Keratinocyte (primary cell): Measurements from ENCODE around the gene DOCK3.

Source experiments
- EZH2 ChIP-seq: IDR thresholded peaks from one replicate; pipeline ENCODE4 v1.6.1; 2012; ENCODE audit warnings: inconsistent platforms, mild to moderate bottlenecking, low read length, moderate library complexity
- TF ChIP-seq, protein P1 (sequence below), 3 experiments: IDR thresholded peaks in 1 of 3; conservative IDR thresholded peaks in 1 of 3; optimal IDR thresholded peaks in 1 of 3; 2 replicates in 2 of 3; 3 replicates in 1 of 3; pipeline versions ENCODE3 to v1.5.1; 2011; ENCODE audit warnings: low read length in 3 of 3, mild to moderate bottlenecking in 3 of 3, moderate library complexity in 2 of 3, control low read depth in 1 of 3, inconsistent platforms in 1 of 3; ENCODE audit not compliant: insufficient read depth in 2 of 3; ENCODE audit errors: extremely low read depth in 1 of 3

DNA sequence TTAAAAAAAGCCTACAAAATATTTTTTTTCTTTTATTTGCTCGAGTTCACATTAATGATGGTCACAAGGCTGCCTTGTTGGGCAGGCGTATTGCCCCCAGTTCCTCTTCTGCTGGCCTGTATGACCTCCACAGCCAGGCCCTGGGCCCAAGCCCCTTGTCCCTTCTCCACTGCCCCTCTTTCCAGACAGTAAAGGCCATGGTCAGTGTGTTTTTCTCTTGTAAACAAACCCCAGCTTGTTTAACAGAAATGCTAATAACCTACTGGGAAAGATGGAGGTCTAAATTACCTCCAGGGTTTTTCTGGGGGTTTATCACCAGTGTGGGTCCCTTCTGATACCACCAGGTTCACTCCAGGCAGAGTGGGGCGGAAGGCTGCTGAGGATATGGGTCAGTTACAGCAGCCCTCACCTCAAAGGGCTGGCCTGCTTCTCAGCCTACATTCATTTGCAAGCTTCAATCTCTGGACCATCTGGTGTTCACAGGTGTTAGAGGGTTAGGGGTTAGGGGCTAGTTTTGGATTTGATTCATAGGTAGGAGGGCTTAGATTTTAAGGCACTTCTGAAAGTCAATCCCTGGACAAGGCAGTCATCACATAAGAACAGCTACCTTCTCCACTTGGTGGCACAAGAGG is 708.3 kb downstream of the DOCK3 start:
- TF ChIP-seq, protein P1, sequence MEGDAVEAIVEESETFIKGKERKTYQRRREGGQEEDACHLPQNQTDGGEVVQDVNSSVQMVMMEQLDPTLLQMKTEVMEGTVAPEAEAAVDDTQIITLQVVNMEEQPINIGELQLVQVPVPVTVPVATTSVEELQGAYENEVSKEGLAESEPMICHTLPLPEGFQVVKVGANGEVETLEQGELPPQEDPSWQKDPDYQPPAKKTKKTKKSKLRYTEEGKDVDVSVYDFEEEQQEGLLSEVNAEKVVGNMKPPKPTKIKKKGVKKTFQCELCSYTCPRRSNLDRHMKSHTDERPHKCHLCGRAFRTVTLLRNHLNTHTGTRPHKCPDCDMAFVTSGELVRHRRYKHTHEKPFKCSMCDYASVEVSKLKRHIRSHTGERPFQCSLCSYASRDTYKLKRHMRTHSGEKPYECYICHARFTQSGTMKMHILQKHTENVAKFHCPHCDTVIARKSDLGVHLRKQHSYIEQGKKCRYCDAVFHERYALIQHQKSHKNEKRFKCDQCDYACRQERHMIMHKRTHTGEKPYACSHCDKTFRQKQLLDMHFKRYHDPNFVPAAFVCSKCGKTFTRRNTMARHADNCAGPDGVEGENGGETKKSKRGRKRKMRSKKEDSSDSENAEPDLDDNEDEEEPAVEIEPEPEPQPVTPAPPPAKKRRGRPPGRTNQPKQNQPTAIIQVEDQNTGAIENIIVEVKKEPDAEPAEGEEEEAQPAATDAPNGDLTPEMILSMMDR (optimal IDR thresholded peaks at IDR 0.05 in 1 of 3, IDR thresholded peaks at IDR 0.05 in 1 of 3, conservative IDR thresholded peaks at IDR 0.05 in 1 of 3; ENCODE audit: extremely low read depth in 1 of 3, insufficient read depth in 2 of 3, low read length in 3 of 3) = no peak
- TF ChIP-seq EZH2 = no peak
